H1 (cell line): ENCODE measurements around the gene TNS2. TPM values are rescaled to one million over a fixed set of nuclear protein-coding genes. Genes with fewer than 3 reads are reported as not detected.

Experiments used
- CTCF ChIA-PET: fragments of 300-600 bp; sonication (Branson Sonifier 250); formaldehyde crosslinking; loops from one replicate; lab custom pipeline; 2021; ENCODE audit not compliant: partially characterized antibody; lab: Charles Lee
- POLR2A ChIA-PET: fragments of 300-600 bp; sonication (Branson Sonifier 250); formaldehyde crosslinking; loops from one replicate; lab custom pipeline; 2021; ENCODE audit warnings: inconsistent platforms; ENCODE audit not compliant: partially characterized antibody; lab: Charles Lee
- DNase-seq, 2 experiments: peaks; one replicate each; pipeline versions ENCODE4 v3.0.0 to v3.0.0-alpha.2; 2010 to 2022; ENCODE audit warnings: low spot score in 2 of 2, low read depth in 1 of 2, mixed read lengths in 1 of 2
- FAIRE-seq: peaks from 2 replicates; lab custom pipeline; 2011; peaks lifted over from hg19 to GRCh38; lab: Jason Lieb, UNC
- H2AFZ ChIP-seq: 2 replicates; pipeline ENCODE4 v1.8.1; 2012; ENCODE audit warnings: low read length, inconsistent platforms
- H2AK5ac ChIP-seq: 2 replicates; pipeline ENCODE4 v1.6.1; 2013; ENCODE audit warnings: low read depth, low read length
- H2BK120ac ChIP-seq: replicated peaks from 2 replicates; pipeline ENCODE3; 2013; ENCODE audit warnings: low read depth, low read length, inconsistent platforms
- H2BK12ac ChIP-seq: 2 replicates; pipeline ENCODE4 v1.6.1; 2013; ENCODE audit warnings: low read depth, low read length
- H2BK15ac ChIP-seq: 2 replicates; pipeline ENCODE4 v1.6.1; 2013; ENCODE audit warnings: low read length
- H2BK20ac ChIP-seq: 2 replicates; pipeline ENCODE4 v1.6.1; 2013; ENCODE audit warnings: low read length
- H2BK5ac ChIP-seq: 2 replicates; pipeline ENCODE4 v1.6.1; 2013; ENCODE audit warnings: low read depth, low read length
- H3K14ac ChIP-seq: 2 replicates; pipeline ENCODE4 v1.6.1; 2013; ENCODE audit warnings: inconsistent platforms; ENCODE audit not compliant: insufficient read length
- H3K18ac ChIP-seq: 2 replicates; pipeline ENCODE4 v1.6.1; 2013; ENCODE audit warnings: low read length; ENCODE audit errors: extremely low read depth
- H3K23ac ChIP-seq: 2 replicates; pipeline ENCODE4 v1.6.1; 2013; ENCODE audit warnings: inconsistent platforms; ENCODE audit not compliant: insufficient read length
- H3K23me2 ChIP-seq: 2 replicates; pipeline ENCODE4 v1.6.1; 2013; ENCODE audit warnings: low read depth, low read length
- H3K27ac ChIP-seq: 2 replicates; pipeline ENCODE4 v1.6.1; 2011; ENCODE audit warnings: low read depth, low read length, inconsistent platforms
- H3K27me3 ChIP-seq, 4 experiments: replicated peaks in 1 of 4; 1 replicate in 1 of 4; 2 replicates in 3 of 4; pipeline versions ENCODE4 v1.6.1 to v1.8.1; 2011 to 2013; ENCODE audit warnings: low read length in 3 of 4, mild to moderate bottlenecking in 3 of 4, inconsistent platforms in 2 of 4, mixed read lengths in 2 of 4, moderate library complexity in 1 of 4; ENCODE audit not compliant: control insufficient read depth in 3 of 4, insufficient read depth in 3 of 4; ENCODE audit errors: extremely low read depth in 1 of 4
- H3K36me3 ChIP-seq, 4 experiments: 2 replicates each; pipeline versions ENCODE4 v1.6.1 to v1.8.1; 2011 to 2013; ENCODE audit warnings: mild to moderate bottlenecking in 4 of 4, low read length in 3 of 4, moderate library complexity in 2 of 4, control low read depth in 1 of 4, inconsistent platforms in 1 of 4; ENCODE audit not compliant: insufficient read depth in 4 of 4, control insufficient read depth in 2 of 4
- H3K4ac ChIP-seq: replicated peaks from 2 replicates; pipeline ENCODE3; 2013; ENCODE audit warnings: low read length, low read depth, mixed read lengths, inconsistent platforms; ENCODE audit not compliant: insufficient read length
- H3K4me1 ChIP-seq, 4 experiments: replicated peaks in 1 of 4; 1 replicate in 1 of 4; 2 replicates in 3 of 4; pipeline versions ENCODE4 v1.6.1 to v1.8.1; 2011 to 2013; ENCODE audit warnings: low read length in 3 of 4, inconsistent platforms in 2 of 4, mixed read lengths in 1 of 4; ENCODE audit not compliant: insufficient read depth in 4 of 4, control insufficient read depth in 3 of 4
- H3K4me2 ChIP-seq, 2 experiments: 2 replicates each; pipeline versions ENCODE4 v1.6.1 to v1.8.1; 2011 to 2013; ENCODE audit warnings: low read depth in 2 of 2, low read length in 2 of 2, control low read depth in 1 of 2, inconsistent platforms in 1 of 2, mild to moderate bottlenecking in 1 of 2; ENCODE audit not compliant: insufficient read depth in 1 of 2
- H3K4me3 ChIP-seq, 4 experiments: fragments of 200-600, 300-600 bp in 1 of 4; sonication (generic), shearing (Covaris generic), sonication (Bioruptor Twin) in 1 of 4; 2 replicates each; pipeline versions ENCODE4 v1.5.1 to v1.8.1; 2011 to 2016; ENCODE audit warnings: low read length in 4 of 4, low read depth in 3 of 4, control low read depth in 2 of 4, inconsistent platforms in 2 of 4, mild to moderate bottlenecking in 2 of 4, mixed read lengths in 1 of 4, moderate library complexity in 1 of 4; ENCODE audit not compliant: insufficient read depth in 2 of 4; ENCODE audit errors: extremely low read depth in 1 of 4
- H3K56ac ChIP-seq: replicated peaks from 2 replicates; pipeline ENCODE3; 2013; ENCODE audit warnings: low read depth, mild to moderate bottlenecking, mixed read lengths, low read length, inconsistent platforms; ENCODE audit not compliant: insufficient read length
- H3K79me1 ChIP-seq: 2 replicates; pipeline ENCODE4 v1.6.1; 2013; ENCODE audit warnings: low read depth, low read length, control low read depth
- H3K79me2 ChIP-seq, 2 experiments: 2 replicates each; pipeline versions ENCODE4 v1.6.1 to v1.8.1; 2012 to 2013; ENCODE audit warnings: low read length in 2 of 2, mild to moderate bottlenecking in 2 of 2, inconsistent platforms in 1 of 2; ENCODE audit not compliant: insufficient read depth in 2 of 2, control insufficient read depth in 1 of 2
- H3K9ac ChIP-seq, 4 experiments: replicated peaks in 1 of 4; 1 replicate in 1 of 4; 2 replicates in 3 of 4; pipeline versions ENCODE4 v1.6.1 to v1.8.1; 2011 to 2013; ENCODE audit warnings: low read depth in 3 of 4, low read length in 3 of 4, control low read depth in 2 of 4, mild to moderate bottlenecking in 2 of 4, moderate library complexity in 2 of 4, inconsistent platforms in 1 of 4; ENCODE audit errors: extremely low read depth in 1 of 4
- H3K9me3 ChIP-seq, 2 experiments: 2 replicates each; pipeline versions ENCODE4 v1.6.1 to v1.8.1; 2012 to 2013; ENCODE audit warnings: mild to moderate bottlenecking in 2 of 2, moderate library complexity in 2 of 2, control low read depth in 1 of 2, inconsistent platforms in 1 of 2, low read depth in 1 of 2, low read length in 1 of 2, mixed read lengths in 1 of 2; ENCODE audit not compliant: insufficient read depth in 2 of 2
- H4K20me1 ChIP-seq, 2 experiments: replicated peaks in 1 of 2; 2 replicates each; pipeline versions ENCODE3 to v1.8.1; 2011 to 2013; ENCODE audit warnings: inconsistent platforms in 2 of 2, low read length in 2 of 2, mild to moderate bottlenecking in 1 of 2; ENCODE audit not compliant: insufficient read depth in 2 of 2, control insufficient read depth in 1 of 2
- H4K5ac ChIP-seq: 2 replicates; pipeline ENCODE4 v1.6.1; 2013; ENCODE audit warnings: low read length, low read depth, mixed read lengths, inconsistent platforms; ENCODE audit not compliant: insufficient read length
- H4K8ac ChIP-seq: 2 replicates; pipeline ENCODE4 v1.8.0; 2013; ENCODE audit warnings: mild to moderate bottlenecking, moderate library complexity, low read length, inconsistent platforms; ENCODE audit not compliant: insufficient read depth; ENCODE audit errors: extremely low read depth
- H4K91ac ChIP-seq: replicated peaks from 2 replicates; pipeline ENCODE3; 2013; ENCODE audit warnings: low read length, mixed read lengths, inconsistent platforms; ENCODE audit not compliant: insufficient read length
- CTBP2 ChIP-seq: IDR thresholded peaks from 2 replicates; pipeline ENCODE4 v1.7.0; 2011; ENCODE audit warnings: borderline replicate concordance, mild to moderate bottlenecking, moderate library complexity, mixed read lengths, low read length; ENCODE audit not compliant: insufficient read depth, insufficient read length
- POLR2A ChIP-seq, 2 experiments: IDR thresholded peaks; 1 replicate in 1 of 2; 2 replicates in 1 of 2; pipeline ENCODE4 v1.6.1; 2011; ENCODE audit warnings: low read depth in 2 of 2, low read length in 2 of 2, mild to moderate bottlenecking in 2 of 2; ENCODE audit errors: control extremely low read depth in 1 of 2
- WGBS, 2 experiments: shearing (Covaris generic) in 1 of 2; methylation state at CpG; one replicate each; pipeline versions ENCODE4 v1.1.6 to v1.1.7; 2013 to 2015; ENCODE audit warnings: low lambda C conversion rate in 2 of 2, mixed read lengths in 2 of 2, inconsistent platforms in 1 of 2, low coverage in 1 of 2, missing lambda C conversion rate in 1 of 2; ENCODE audit not compliant: insufficient replicate concordance in 2 of 2, insufficient coverage in 1 of 2, insufficient read length in 1 of 2; ENCODE audit errors: extremely low coverage in 1 of 2, missing lambda C conversion rate in 1 of 2; 5-methylcytosine and 5-hydroxymethylcytosine counted together
- polyA plus RNA-seq, 7 experiments: library from polyadenylated mRNA; depleted of rRNA in 3 of 7; stranded (reverse) in 5 of 7; unstranded in 2 of 7; fragments of >200 nt in 5 of 7; fragments of 200-250 nt in 2 of 7; gene quantifications; 1 replicate in 5 of 7; 2 replicates in 1 of 7; 4 replicates in 1 of 7; pipeline versions ENCODE4 v1.2.1 to v1.2.3, GENCODE V29; 2011 to 2013; ENCODE audit warnings: missing spikeins in 2 of 7, mixed read lengths in 2 of 7
- total RNA-seq: library from RNA; stranded (reverse); fragmentation: NEBNext Ultra II Directional; extraction: Animal tissue kit (Norgen Biotek cat#: 25700); gene quantifications from 2 replicates; pipeline ENCODE4 v1.2.1, GENCODE V29; 2021

The TNS2 gene
- total and polyA plus RNA-seq, 2 of the 8 experiments (the other 6 are each of a cell fraction or from before 2014, with no cell fraction given), result 2.8 to 4.7 TPM

GRCh38 chr12:53060721-53061276 is 10.9 kb downstream of the TNS2 start:
- Histone ChIP-seq H3K79me2 (no peaks in the 10 kb centered on the region), H4K5ac (no peak overlapping the region), H3K14ac (no peak overlapping the region), H3K23ac (no peak overlapping the region), H3K27ac (no peak overlapping the region), H3K9me3 (no peaks in the 10 kb centered on the region), H3K4me1 (peaks cover 0 to 7% (median 0%) of the 10 kb centered on the region in 4 experiments; a peak in 2 of 7 replicates), H2AFZ (no peak overlapping the region), H3K4me3 (no peak overlapping the region), H3K56ac (no peak overlapping the region), H3K23me2 (no peaks in the 10 kb centered on the region), H3K9ac (no peak overlapping the region), H3K36me3 (no peaks in the 10 kb centered on the region), H3K4ac (no peak overlapping the region), H3K79me1 (no peaks in the 10 kb centered on the region), H3K18ac (no peak overlapping the region), H3K27me3 (peaks cover 0 to 12% (median 4%) of the 10 kb centered on the region in 4 experiments; a peak in 4 of 7 replicates), H4K20me1 (peaks cover 0 to 2% of the 10 kb centered on the region in 2 experiments), H3K4me2 (no peak overlapping the region), H2BK20ac (no peak overlapping the region), H4K8ac (no peak overlapping the region; the same call in 1 of the 2 replicates), H2BK5ac (no peak overlapping the region), H2BK12ac (no peak overlapping the region), H2AK5ac (no peak overlapping the region), H2BK15ac (no peak overlapping the region), H4K91ac (no peak overlapping the region), H2BK120ac (no peak overlapping the region)
- FAIRE-seq (no peak), DNase-seq (no peak)
- 92% methylated on average over 18 of the region's 18 CpGs; no CpG with 5 or more reads in 1 of the 2 experiments for WGBS, 2 experiments
- TF ChIP-seq CTBP2, result no peak
- TF ChIP-seq POLR2A (IDR thresholded peaks at IDR 0.05; ENCODE audit: control extremely low read depth in 1 of 2, low read depth in 2 of 2, low read length in 2 of 2), result no peak
- CTCF ChIA-PET, result interaction anchor here (0.7 to 22.4 kb wide), 11 partner anchors 12 to 147 kb away, joined by 3 to 531 read pairs (median 4); partner anchors contain the start of genes IGFBP6, SOAT2, SPRYD3 and TNS2
- POLR2A ChIA-PET, result interaction anchor here (0.8 to 5.9 kb wide), 6 partner anchors 9 to 260 kb away, joined by 3 to 26 read pairs (median 4); partner anchors contain the start of gene TNS2
